Mammary epithelial cell (primary cell): Measurements from ENCODE around the gene OR6B3.

Source experiments
- EZH2 ChIP-seq: IDR thresholded peaks from 2 replicates; pipeline ENCODE4 v1.6.1; 2012; ENCODE audit warnings: low read length, inconsistent platforms, borderline replicate concordance
- TF ChIP-seq, protein P1 (sequence below), 2 donors: IDR thresholded peaks in 1 of 2; conservative IDR thresholded peaks in 1 of 2; 2 replicates each; pipeline ENCODE4 v1.5.1; 2011 to 2012; ENCODE audit warnings: inconsistent platforms in 2 of 2, low read length in 2 of 2, mild to moderate bottlenecking in 2 of 2, control low read depth in 1 of 2, low read depth in 1 of 2; ENCODE audit not compliant: insufficient read depth in 1 of 2; ENCODE audit errors: extremely low read depth in 1 of 2

DNA sequence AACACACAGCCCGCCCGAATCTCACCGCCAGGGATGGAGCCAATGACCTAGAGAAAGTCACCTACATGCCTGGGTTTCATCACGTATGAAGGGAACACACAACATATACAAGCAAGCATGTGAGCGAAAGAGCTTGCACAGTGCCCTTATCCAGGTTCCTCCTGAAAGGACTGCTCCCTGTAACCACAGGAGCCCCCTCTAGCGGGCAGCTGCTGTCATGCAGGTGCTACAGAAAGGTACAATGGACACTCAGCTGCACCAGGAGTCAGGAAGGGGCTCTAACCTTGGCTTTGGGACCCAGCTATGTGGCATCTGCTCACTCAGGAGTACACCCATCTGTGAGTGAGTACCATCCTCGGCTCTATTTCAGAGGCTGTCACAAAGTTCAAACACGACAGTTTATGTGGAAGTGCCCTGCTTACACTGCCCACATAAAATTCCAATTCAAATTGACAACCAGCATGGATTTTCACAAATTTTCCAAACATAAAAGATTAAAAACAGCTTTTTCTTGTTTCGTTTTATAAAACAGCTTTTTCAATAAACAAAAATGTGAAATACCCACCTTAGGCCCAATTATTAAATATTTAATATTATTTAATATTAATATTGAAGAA, 31.7 kb downstream of the OR6B3 start:
- TF ChIP-seq, protein P1, sequence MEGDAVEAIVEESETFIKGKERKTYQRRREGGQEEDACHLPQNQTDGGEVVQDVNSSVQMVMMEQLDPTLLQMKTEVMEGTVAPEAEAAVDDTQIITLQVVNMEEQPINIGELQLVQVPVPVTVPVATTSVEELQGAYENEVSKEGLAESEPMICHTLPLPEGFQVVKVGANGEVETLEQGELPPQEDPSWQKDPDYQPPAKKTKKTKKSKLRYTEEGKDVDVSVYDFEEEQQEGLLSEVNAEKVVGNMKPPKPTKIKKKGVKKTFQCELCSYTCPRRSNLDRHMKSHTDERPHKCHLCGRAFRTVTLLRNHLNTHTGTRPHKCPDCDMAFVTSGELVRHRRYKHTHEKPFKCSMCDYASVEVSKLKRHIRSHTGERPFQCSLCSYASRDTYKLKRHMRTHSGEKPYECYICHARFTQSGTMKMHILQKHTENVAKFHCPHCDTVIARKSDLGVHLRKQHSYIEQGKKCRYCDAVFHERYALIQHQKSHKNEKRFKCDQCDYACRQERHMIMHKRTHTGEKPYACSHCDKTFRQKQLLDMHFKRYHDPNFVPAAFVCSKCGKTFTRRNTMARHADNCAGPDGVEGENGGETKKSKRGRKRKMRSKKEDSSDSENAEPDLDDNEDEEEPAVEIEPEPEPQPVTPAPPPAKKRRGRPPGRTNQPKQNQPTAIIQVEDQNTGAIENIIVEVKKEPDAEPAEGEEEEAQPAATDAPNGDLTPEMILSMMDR (conservative IDR thresholded peaks at IDR 0.05 in 1 of 2, IDR thresholded peaks at IDR 0.05 in 1 of 2; ENCODE audit: extremely low read depth in 1 of 2, insufficient read depth in 1 of 2, low read depth in 1 of 2, low read length in 2 of 2), result peak; percentile 95 to 98
- TF ChIP-seq EZH2, result no peak
